Lung microvascular endothelial cell (primary cell): ENCODE data around the gene FGF10. TPM values are rescaled to one million over a fixed set of nuclear protein-coding genes. Genes with fewer than 3 reads are reported as not detected.

ENCODE experiments used
- DNase-seq, 2 donors: peaks; one replicate each; pipeline versions ENCODE4 v3.0.0 to v3.0.0-alpha.2; 2010; ENCODE audit warnings: low read depth in 2 of 2
- total RNA-seq: library from RNA; depleted of rRNA; stranded (reverse); fragments of >200 nt; gene quantifications from 2 replicates; pipeline ENCODE4 v1.2.1, GENCODE V29; 2014

FGF10 gene
- not detected in 2 replicates for total RNA-seq

GRCh38 chr5:44389090-44389822 is at the start of gene FGF10:
TSS of gene FGF10 (minus strand) at chr5:44389420. CDS start at chr5:44388682, 738 bp downstream.
- DNase-seq: peak; percentile 1 to 3

GRCh38 chr5:44426944-44427343 is 37.7 kb upstream of the FGF10 start:
- DNase-seq: no peak

GRCh38 chr5:44412286-44412685 is 23.1 kb upstream of the FGF10 start:
- no peak for DNase-seq

- DNase-seq: no peak
Observed at GRCh38 chr5:44402084-44402483, 12.9 kb upstream of the FGF10 start.

- no peak for DNase-seq
Observed at GRCh38 chr5:44401611-44402010, 12.4 kb upstream of the FGF10 start.

- DNase-seq: no peak
Observed at GRCh38 chr5:44398382-44398781, 9.2 kb upstream of the FGF10 start.

GRCh38 chr5:44396312-44396711 is 7.1 kb upstream of the FGF10 start:
- no peak for DNase-seq

GRCh38 chr5:44390351-44390750 is 1.1 kb upstream of the FGF10 start:
- DNase-seq: no peak

- no peak for DNase-seq
Observed at GRCh38 chr5:44389823-44390143, 563 bp upstream of the FGF10 start.

GRCh38 chr5:44388321-44389089 is 715 bp downstream of the FGF10 start:
- DNase-seq: peak in 1 of 2 donors; percentile 1

GRCh38 chr5:44387921-44388320 is 1.3 kb downstream of the FGF10 start:
- DNase-seq: no peak

GRCh38 chr5:44387406-44387805 is 1.8 kb downstream of the FGF10 start:
- no peak for DNase-seq

GRCh38 chr5:44385291-44385900 is 3.8 kb downstream of the FGF10 start:
- DNase-seq: no peak

- no peak for DNase-seq
Observed at GRCh38 chr5:44384816-44385215, 4.4 kb downstream of the FGF10 start.

GRCh38 chr5:44382894-44383293 is 6.3 kb downstream of the FGF10 start:
- DNase-seq: no peak

GRCh38 chr5:44377057-44377456 is 12.2 kb downstream of the FGF10 start:
- no peak for DNase-seq

GRCh38 chr5:44372028-44372427 is 17.2 kb downstream of the FGF10 start:
- DNase-seq: no peak

- no peak for DNase-seq
Observed at GRCh38 chr5:44367203-44367602, 22.0 kb downstream of the FGF10 start.

- no peak for DNase-seq
Observed at GRCh38 chr5:44365345-44365744, 23.9 kb downstream of the FGF10 start.

- DNase-seq: no peak
Observed at GRCh38 chr5:44364097-44364496, 25.1 kb downstream of the FGF10 start.

GRCh38 chr5:44361342-44362001 is 27.7 kb downstream of the FGF10 start:
- DNase-seq: no peak

GRCh38 chr5:44360919-44361318 is 28.3 kb downstream of the FGF10 start:
- no peak for DNase-seq
